HG03439 (cell line): ENCODE results near the gene PTGER4.
"Not testable (repeated sequence)": the region's sequence is repeated elsewhere in the genome, so short reads cannot be mapped to it uniquely, and the experiment has no call there.

ENCODE experiments used
- ATAC-seq: cut with Tn5 transposase; IDR thresholded peaks from one replicate; pipeline ENCODE4 v1.9.1; 2021; ENCODE audit warnings: mild to moderate bottlenecking, moderate library complexity; ENCODE audit not compliant: unreplicated experiment

The PTGER4 gene

DNA sequence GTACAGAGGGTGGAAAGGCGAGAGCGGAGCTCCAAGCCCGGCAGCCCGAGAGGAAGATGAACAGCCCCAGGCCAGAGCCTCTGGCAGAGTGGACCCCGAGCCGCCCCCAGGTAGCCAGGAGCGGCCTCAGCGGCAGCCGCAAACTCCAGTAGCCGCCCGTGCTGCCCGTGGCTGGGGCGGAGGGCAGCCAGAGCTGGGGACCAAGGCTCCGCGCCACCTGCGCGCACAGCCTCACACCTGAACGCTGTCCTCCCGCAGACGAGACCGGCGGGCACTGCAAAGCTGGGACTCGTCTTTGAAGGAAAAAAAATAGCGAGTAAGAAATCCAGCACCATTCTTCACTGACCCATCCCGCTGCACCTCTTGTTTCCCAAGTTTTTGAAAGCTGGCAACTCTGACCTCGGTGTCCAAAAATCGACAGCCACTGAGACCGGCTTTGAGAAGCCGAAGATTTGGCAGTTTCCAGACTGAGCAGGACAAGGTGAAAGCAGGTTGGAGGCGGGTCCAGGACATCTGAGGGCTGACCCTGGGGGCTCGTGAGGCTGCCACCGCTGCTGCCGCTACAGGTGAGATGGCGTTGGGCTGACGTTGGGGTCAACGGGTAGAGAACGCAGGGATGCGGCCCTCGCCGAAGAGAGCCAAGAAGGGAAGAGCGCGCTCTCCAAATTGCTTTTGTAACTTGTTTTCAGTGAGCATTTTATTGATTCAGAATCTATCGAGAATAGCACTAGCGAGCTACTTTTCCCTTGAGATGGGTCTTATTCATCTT lies at the start of gene PTGER4:
Gene PTGER4 (plus strand): TSS at position 3 of the 769 bp plus-strand sequence. CDS start 1,079 bp downstream, outside the sequence.
- ATAC-seq: peak; percentile 37

DNA sequence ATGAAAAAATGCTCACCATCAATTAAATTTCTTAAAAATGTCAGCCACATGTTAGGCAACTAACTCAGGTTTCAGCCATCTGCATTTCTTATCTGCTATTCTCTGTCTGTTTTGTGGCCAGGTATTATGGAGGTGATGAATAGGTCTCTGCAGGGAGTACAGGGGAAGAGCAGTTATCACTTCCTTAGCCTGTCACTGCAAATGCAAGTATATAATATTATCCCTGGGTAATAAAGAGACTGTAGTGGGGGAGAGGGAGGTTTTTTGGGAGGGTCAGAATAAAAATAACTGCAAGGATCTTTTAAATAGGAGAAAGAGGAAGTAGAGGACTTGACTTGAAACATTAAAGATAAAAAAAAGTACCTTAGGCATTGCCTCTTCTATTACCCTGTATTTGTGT lies 49.6 kb upstream of the PTGER4 start:
- no peak for ATAC-seq

DNA sequence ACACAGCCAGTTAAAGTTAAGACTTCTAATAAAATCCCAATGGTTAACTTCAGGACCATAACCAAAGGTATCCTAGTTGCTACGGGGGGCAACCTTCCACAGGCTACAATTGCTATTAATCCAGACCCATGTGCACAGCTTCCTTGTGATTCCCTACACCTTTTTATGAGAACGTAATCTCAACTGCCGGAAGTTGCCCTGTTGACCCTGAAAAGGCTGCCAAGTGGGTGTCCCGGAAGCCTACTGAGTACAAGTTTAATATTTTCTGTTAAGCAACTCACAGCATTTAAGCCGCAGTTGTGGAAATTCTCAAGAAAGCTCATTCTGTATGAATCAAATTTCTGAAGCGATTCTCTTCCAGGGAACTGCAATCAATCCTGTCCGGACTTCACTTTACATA lies 48.5 kb upstream of the PTGER4 start:
- no peak for ATAC-seq

DNA sequence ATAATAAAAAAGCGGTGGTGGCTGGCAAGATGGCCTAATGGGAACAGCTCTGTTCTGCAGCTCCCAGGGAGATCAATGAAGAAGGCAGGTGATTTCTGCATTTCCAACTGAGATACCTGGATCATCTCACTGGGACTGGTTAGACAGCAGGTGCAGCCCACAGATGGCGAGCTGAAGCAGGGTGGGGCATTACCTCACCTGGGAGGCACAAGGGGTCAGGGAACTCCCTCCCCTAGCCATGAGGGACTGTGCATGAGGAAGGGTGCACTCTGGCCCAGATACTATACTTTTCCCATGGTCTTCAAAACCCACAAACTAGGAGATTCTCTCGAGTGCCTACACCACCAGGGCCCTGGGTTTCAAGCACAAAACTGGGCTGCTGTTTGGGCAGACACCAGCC lies 45.6 kb upstream of the PTGER4 start:
- ATAC-seq: no peak

DNA sequence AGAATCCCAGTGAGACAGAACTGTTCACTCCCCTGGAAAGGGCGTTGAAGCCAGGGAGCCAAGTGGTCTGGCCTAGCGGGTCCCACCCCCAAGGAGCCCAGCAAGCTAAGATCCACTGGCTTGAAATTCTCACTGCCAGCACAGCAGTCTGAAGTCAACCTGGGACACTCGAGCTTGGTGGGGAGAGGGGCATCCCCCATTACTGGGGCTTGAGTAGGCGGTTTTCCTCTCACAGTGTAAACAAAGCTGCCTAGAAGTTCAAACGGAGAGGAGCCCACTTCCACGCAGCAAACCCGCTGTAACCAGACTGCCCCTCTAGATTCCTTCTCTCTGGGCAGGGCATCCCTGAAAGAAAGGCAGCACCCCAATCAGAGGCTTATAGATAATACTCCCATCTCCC lies 45.1 kb upstream of the PTGER4 start:
- no peak for ATAC-seq

DNA sequence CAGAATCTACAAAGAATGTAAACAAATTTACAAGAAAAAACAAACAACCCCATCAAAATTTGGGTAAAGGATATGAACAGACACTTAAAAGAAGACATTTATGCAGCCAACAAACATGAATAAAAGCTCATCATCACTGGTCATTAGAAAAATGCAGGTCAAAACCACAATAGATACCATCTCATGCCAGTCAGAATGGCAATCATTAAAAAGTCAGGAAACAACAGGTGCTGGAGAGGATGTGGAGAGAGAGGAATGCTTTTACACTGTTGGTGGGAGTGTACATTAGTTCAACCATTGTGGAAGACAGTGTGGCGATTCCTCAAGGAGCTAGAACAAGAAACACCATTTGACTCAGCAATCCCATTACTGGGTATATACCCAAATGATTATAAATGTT lies 40.2 kb upstream of the PTGER4 start:
- ATAC-seq: not testable (repeated sequence)

DNA sequence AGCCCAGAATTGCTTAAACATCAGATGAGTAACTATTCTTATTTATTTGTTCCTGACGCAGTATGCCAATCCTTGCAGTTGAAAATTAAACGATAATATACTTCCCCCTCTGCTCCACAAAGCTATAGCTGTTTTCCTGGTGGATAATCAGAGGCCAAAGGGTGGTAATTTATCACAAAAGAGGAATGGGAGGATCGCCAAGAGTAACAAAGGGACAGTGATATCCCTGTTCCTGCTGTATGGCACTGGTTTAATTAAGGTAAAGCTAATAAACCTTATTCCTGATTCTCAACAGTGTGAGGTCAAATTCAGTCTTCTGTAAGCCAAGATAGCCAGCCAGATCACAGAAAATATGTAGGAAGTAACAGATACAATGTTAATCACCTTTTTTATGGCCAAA lies 33.4 kb upstream of the PTGER4 start:
- ATAC-seq: no peak

DNA sequence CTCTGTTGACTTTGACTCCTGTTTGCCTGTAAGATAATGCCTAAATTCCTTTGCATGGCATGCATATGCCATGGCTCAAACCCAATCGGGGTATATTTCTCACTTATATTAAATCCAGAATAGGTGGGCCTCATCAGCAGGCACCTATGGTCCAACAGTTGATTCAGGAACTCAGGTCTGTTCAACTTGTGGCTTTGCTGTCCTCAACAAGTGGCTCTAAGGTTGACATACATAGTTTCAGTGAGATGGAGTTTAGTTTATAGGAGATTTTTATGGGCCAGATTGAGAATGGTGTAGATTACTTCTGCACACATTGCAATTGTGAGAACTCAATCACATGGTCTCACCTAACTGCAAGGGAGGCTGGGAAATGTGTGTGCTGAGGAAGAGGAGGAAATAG lies 31.6 kb upstream of the PTGER4 start:
- ATAC-seq: no peak

DNA sequence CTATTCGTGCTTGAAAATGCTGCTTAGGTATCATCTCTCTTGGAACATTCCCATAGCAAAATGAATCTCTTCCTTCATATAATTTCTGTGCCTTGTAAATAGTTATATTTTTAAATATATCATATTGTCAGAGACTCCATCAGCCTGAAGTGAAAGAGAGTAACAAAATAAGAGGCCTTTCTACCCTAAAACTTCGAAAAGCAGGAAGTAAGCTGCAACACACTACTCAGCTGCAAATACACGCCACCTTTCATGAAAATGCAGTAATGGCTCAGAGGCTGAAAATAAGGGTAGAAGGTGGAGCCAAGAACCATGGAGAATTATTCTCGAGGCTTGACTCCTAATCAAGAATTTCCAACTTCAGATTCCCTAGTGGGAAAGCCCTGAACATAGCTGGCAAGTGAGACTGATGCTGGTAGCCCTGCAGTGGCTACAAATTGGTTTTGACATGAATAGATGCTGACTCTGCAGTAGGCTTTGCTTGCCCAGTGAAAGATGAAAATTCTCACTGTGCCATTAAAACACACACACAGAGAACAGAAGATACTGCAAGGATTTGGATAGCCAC lies 30.2 kb upstream of the PTGER4 start:
- ATAC-seq: no peak

DNA sequence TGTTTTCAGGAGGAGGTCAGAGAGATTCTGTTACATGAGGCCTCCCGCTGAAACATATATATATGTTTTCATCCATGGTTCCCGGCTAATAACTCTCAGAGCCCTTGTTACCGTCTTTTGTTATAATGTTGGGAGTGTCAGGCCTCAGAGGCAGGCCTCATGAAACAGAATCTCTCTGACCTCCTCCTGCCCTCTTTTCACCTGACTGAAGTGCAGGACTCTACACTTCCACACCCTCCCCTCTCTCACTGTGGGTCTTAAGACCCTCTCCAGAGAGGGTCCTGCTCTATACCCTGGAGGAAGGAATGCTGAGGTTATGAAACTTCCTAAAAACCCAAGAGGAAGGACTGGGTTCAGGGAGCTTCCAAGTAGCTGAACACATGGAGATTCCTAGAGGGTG lies 28.5 kb upstream of the PTGER4 start:
- ATAC-seq: no peak

DNA sequence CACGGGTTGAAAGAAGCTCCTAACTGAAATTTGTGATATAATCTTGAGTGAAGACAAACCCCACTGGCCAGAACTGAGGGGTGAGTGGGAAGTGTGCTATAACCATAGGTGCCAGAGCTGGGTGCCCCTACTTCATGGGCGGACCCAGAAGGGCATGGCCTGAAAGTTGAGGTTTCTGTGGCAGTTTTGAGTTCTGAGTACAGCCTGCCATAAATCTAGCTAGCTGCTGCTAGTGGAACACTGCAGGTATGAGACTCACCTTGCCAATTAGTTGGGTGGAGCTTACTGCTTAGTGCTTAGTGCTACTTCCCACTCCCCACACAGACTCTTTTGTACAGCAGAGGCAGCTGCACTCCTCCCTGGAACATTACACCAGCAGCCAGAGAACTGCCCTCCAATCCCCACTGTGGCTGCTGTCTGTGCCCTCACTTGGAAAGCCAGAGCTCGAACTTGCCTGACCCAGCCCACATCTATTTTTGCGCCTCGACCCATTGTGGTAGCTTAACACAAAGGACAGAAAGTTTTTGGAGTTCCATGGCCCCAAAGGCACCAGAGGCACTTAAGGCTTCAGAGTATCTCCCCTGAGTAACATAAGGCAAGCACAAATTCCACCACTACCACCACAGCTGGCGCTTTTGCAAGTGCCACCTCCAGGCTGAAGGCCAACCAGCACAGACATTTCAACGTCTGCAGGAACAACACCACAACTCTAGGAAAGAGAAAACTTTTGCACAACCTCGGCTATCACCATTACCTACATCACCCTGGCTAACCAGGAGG lies 27.1 kb upstream of the PTGER4 start:
- no peak for ATAC-seq

DNA sequence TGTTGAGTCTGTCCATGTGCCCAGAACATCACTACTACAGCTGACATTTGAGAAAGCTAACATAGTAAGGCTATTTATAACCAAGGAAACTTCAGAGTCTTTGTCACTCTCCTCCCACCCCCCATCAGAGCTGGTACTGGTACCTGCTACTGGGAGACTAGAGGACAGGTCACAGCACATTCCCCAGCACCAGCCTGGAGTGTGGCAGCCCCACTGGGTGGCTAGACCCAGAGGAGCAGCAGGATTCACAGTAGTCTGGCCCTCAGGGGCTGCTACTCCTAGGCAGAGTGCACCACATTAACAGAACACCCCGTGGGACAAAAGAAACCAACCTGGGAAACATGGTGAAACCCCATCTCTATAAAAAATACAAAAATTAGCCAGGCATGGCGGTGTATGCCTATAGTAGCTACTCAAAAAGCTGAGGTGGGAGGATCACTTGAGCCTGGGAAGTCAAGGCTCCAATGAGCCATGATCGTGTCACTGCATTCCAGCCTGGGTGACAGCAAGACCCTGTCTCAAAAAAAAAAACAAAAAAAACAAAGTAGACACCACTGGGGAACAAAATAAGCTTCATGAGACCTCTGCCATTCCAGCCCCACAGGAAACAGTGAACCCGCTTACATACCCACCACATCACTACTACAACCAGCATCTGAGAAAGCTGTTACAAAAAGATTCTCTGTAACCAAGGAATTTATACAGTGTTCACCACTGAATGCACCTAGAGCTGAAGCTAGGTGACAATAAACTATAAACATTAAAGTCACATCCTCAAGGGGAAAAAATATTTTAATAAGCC lies 26.3 kb upstream of the PTGER4 start:
- no peak for ATAC-seq

DNA sequence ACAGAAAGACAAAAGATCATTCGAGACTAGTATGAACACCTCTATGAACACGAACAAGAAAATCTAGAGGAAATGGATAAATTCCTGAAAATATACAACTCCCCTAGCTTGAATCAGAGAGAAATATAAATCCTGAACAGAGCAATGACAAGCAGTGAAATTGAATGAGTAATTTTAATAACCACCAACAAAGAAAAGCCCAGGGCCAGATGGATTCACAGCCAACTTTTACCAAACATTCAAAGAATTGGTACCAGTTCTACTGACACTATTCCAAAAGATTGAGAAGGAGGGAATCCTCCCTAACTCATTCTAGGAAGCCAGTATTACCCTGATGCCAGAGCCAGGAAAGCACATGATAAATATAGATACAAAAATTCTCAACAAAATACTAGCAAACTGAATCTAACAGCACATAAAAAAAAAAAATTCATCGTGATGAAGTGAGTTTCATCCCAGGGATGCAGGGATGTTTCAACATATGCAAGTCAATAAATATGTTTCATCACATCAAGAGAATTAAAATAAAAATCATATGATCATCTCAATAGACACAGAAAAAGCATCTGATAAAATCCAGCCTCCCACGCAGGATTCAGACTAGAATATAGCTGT lies 25.2 kb upstream of the PTGER4 start:
- no peak for ATAC-seq

DNA sequence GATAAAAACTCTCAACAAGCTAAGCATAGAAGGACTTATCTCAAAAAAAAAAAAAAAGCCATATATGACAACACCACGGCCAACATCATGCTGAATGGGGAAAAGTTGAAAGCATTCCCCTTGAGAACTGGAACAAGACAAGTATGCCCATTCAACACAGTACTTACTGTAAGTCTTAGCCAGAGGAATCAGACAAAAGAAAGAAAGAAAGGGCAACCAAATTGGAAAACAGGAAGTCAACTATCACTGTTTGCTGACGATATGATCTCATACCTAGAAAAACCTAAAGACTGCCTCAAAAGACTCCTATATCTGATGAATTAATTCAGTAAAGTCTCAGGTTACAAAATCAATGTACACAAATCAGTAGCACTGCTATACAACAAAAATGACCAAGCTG lies 24.6 kb upstream of the PTGER4 start:
- no peak for ATAC-seq

DNA sequence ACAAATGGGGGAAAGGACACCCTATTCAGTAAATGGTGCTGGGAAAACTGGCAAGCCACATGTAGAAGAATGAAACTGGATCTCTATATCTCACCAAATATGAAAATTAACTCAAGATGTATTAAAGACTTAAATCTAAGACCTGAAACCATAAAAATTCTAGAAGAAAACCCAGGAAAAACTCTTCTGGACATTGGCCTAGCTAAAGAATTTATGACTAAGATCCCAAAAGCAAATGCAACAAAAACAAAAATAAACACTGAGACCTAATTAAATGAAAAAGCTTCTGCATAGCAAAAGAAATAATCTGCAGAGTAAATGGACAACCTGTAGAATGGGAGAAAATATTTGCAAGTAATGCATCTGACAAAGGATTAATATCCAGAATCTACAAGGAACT lies 23.6 kb upstream of the PTGER4 start:
- ATAC-seq: not testable (repeated sequence)

DNA sequence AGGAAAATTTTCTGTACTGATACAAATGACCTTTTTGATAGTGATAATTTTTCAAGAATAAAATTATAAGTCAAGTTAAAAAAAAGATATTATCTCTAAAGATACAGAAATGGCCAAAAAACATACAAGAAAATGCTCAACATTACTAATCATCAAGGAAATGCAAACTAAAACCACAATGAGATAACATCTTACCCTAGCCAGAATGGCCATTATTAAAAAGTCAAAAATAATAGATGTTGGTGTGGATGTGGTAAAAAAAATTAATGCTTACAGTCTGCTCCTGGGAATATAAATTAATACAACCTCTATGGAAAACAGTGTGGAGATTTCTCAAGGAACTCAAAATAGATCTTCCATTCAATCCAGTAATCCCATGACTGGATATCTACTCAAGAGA lies 22.9 kb upstream of the PTGER4 start:
- no peak for ATAC-seq

DNA sequence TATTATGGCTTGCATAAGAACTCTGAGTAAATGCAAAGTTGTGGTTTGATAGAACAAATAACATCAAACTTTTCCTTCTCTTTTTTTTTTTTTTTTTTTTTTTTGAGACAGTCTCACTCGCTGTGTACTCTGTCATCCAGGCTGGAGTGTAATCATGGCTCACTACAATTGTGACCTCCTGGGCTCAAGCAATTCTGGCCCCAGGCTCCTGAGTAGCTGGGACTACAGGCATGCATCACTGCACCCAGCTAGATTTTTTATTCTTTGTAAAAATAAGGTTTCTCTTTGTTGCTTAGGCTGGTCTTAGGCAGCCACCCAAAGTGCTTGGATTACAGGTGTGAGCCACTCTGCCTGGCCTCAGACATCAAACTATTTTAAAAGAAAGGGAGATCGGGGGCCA lies 19.0 kb upstream of the PTGER4 start:
- no peak for ATAC-seq

DNA sequence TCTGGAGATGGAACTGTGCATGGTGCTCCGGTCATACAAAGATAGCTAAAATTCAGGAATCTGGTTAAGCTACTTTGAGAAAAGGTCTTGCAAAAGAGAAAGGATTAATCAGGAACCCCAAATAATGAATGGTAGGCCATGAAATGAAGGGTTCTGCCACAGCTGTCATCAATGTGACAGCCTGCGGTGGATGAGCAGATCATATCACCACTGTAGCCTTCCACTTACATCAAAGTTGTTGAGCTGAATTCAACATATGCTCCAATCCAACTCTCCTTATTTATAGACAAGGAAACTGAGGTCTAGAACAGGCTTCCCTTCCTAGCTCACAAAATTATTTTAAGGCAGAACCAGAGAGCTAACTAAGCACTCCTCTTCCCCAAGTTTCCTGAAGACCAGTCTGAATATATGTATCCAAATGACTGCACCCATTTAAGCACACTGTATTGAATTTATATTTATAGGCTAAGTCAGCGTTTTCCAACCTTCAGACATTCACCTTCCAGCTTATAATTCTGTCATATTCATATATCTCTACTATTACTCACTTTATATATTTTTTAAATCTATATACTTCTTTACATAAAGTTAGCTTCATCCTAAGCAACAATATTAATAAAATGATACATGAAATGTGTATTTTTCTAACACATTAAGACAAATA lies 13.9 kb upstream of the PTGER4 start:
- no peak for ATAC-seq

DNA sequence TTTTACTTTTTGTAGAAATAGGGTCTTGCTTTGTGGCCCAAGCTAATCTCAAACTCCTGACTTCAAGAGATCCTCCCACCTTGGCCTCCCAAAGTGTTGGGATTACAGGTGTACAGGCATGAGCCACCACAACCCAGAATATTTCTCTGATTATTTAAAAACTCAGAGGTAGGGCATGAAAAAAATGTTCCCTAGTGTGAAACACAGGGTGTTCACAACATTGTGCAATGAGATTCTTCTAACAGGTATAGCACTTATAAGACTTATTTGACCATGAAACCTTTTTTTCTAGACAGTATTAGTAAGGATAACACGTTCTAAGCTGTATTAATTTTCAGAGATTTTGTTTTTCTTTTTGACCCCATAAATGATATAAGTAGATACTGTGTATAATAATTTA lies 13.1 kb upstream of the PTGER4 start:
- no peak for ATAC-seq

DNA sequence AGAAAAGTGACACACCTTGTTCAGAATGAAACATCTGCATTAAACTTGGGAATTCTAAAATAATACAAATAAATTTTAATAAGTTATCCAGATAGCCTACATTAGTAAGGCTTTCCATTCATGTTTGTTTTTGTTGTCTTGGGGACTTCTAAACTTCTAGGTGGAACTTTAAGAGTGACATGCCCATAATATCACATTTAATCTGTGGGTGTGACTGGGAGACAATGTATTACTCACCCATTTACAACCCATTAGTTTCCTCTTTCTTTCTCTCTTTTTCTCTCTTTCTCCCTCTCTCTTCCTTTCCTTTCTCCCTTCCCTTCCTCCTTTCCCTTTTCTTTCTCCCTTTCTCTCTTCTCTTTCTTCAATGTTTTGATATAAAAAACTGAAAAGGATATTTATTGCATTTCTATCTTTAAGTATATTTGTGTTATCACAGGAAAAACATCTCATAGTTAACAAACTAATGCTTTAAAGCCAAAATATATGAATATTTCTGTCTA lies 12.5 kb upstream of the PTGER4 start:
- ATAC-seq: no peak
